Stimulated activated CD4-positive, alpha-beta T cell treated with anti-CD3 and anti-CD28 coated beads, Interleukin-2, amount 100 ng/mL, for 48 hours (primary cell): Measurements from ENCODE around the gene SETD4.

ENCODE experiments used
- DNase-seq, 2 donors: peaks; one replicate each; pipeline ENCODE4 v3.0.0-alpha.2; 2020

The SETD4 gene

GRCh38 chr21:36003776-36004175, 56.5 kb downstream of the SETD4 start:
- no peak for DNase-seq

- DNase-seq: no peak
Observed at GRCh38 chr21:35996217-35996616, 64.1 kb downstream of the SETD4 start.

DNA sequence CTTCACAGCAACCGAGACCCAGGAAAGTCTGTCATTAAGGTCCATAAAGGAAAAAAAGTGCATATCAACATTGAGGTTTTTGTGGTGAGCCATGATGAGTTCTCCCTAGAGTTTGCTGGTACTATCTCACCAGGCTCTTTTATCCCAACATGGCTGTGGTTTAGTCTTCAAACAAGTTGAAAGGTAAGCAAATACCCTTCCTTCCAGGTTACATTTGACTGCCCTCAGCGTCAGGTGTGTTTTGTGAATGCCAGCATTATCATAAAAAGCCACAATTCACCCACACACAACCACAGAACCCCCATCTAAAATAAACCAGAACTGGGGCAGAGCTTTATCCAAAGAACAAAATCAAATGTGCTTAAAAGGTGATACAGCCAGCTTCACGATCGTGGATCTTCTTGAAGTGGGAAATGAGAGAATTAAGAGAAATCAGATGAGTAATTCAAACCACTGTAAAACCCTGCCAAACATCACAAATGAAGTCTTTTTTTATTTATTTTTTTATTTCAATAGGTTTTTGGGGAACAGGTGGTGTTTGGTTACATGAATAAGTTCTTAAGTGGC, 64.7 kb downstream of the SETD4 start:
- no peak for DNase-seq

- no peak for DNase-seq
Observed at GRCh38 chr21:35994613-35995012, 65.7 kb downstream of the SETD4 start.

GRCh38 chr21:35993875-35994490, 66.3 kb downstream of the SETD4 start:
- no peak for DNase-seq

GRCh38 chr21:35991131-35991530, 69.2 kb downstream of the SETD4 start:
- DNase-seq: no peak

DNA sequence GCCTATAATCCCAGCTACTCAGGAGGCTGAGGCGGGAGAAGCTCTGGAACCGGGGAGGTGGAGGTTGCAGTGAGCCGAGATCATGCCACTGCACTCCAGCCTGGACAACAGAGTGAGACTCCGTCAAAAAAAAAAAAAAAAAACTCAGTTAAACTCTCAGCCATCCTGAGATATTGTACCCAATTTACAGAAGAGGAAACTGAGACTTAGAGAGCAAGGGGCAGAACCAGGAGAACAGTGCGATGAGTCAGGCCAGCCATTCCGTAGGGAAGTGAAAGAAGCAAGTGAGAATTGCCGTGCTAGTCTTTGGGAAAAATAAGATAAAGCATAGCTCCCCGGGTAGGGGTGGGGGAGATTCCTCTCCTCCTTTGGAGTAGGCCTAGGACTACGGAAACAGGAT, 69.7 kb downstream of the SETD4 start:
- no peak for DNase-seq

GRCh38 chr21:35989138-35989735, 71.1 kb downstream of the SETD4 start:
- no peak for DNase-seq

DNA sequence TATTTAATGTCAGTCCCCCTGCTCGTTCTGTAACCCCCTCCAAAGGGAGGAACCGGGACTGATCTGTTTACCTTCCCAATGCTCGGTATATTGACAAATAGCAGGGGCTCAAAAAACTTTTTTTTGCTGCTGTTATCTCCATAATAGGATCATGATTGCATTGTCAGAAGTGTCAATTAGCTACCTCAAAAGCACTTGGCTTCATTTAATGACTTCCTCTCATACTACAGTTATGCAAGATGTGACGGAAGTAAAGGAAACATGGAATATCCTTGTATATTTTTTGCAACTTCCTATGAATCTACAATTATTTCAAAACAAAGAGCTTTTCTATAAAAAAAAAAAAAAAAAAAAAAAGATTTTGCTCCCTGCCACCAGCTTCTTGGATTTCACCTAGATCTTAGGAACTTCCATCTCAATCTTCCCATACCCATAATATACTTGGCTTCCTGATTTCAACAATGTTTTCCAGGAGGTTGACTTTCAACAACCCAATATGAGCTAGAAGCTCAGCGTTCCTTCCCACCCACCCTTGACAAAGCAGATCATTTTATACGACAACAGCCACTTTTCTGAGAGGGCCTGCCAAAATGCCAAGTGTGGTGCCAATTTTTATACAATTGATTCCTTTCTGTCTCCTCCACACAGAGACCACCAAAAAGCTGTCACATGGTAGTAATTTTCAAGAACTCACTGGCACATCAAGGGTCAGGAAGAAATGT, 71.7 kb downstream of the SETD4 start:
- DNase-seq: no peak

- DNase-seq: no peak
Observed at GRCh38 chr21:35987475-35987874, 72.9 kb downstream of the SETD4 start.

- no peak for DNase-seq
Observed at GRCh38 chr21:35984654-35985361, 75.5 kb downstream of the SETD4 start.
